Stimulated activated CD4-positive, alpha-beta T cell treated with anti-CD3 and anti-CD28 coated beads, Interleukin-12 subunit alpha, Interleukin-12 subunit beta, amount 100 ng/mL, for 48 hours (primary cell): ENCODE results near the gene GNRHR.
"Not testable (repeated sequence)": the region's sequence is repeated elsewhere in the genome, so short reads cannot be mapped to it uniquely, and the experiment has no call there.

Experiments
- DNase-seq, 3 donors: peaks; one replicate each; pipeline ENCODE4 v3.0.0-alpha.2; 2020; ENCODE audit warnings: low read depth in 2 of 3, low spot score in 1 of 3

Gene GNRHR

GRCh38 chr4:67730511-67730910 is 23.7 kb downstream of the GNRHR start:
- not testable (repeated sequence) for DNase-seq

- DNase-seq: no peak
These were observed 26.9 kb downstream of the GNRHR start for GRCh38 chr4:67727124-67727850.

GRCh38 chr4:67725981-67726380 is 28.2 kb downstream of the GNRHR start:
- no peak for DNase-seq

DNA sequence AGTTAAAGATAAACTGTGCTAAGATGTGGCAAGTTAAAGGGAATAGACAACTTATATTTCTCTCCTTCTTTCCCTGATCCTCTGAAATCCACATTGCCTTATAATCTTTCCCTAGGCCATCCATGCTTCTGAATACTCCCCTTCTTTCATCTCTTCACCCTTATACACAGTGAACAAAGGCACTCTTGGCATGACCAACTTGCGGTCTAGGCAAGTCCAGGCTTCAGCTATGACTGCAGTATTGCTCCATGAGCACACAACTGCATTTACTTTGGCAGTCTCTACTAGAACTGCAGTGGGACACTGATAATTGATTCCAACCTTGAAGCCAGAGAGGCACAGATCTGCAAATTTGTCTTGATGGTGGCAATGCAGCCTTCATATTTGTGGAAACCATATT is 29.1 kb downstream of the GNRHR start:
- DNase-seq: no peak

- DNase-seq: no peak
These were observed 30.2 kb downstream of the GNRHR start for GRCh38 chr4:67723949-67724348.

- DNase-seq: no peak
These were observed 30.8 kb downstream of the GNRHR start for GRCh38 chr4:67723341-67723740.

- DNase-seq: no peak
These were observed 32.2 kb downstream of the GNRHR start for GRCh38 chr4:67721770-67722597.

DNA sequence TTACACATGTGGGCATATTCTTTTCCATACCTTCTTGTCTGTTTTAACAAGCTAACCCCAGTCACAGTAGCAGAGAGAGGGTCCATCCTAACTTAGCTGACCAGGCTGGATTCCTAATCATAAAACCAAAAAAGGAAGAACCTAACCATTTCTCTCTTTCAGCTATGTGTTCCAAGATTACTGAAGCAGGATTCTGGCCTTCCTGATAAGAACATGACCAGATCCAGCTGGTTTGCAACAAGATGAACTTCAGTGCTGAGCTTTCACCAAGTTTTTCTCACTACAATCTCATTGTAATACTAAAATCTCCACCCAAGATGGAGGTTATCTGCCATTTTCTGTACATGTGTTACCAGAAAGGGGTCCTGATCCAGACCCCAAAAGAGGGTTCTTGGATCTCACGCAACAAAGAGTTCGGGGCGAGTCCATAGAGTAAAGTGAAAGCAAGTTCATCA is 32.8 kb downstream of the GNRHR start:
- DNase-seq: no peak

GRCh38 chr4:67719953-67720617 is 34.1 kb downstream of the GNRHR start:
- DNase-seq: no peak

DNA sequence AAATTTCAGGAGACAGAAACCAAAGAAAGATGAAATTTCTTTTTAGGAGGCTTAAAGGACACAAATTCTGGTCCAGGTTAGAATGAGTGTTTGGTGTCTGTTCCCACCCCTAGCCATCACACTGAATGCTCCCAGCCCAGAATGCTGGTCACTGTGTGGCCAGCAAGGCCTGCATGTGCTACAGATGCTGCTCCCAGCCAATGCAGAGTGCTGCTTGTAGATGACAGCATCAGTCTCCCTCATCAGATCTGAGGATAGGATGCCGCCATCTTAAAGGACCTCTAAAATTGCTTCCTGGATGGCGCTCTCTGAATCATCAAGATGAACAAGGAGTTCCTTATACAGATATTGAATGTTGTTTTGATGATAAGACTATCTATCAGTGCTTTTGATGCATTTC is 35.3 kb downstream of the GNRHR start:
- no peak for DNase-seq

DNA sequence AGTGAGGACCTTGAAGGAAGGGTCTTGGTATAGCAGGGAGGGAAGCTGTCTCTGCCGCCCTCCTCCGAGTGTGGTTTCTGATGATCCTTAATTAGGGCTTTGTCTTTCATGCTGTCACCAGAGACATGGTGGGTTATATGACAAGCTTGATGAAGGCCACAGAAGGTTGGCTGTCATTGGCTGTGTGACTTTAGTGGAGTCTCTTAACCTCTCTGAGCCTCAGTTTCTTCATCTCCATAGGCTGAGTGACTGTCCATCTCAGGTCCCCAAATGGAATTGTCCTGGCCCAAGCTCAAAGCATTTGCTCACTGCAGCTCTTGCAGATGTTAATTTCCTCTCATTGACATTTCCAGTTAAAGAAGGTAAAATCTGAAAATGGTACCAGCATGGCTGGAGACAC is 36.6 kb downstream of the GNRHR start:
- DNase-seq: no peak

- DNase-seq: no peak
These were observed 39.2 kb downstream of the GNRHR start for GRCh38 chr4:67714955-67715354.

- peak in 2 of 3 donors; percentile 9 to 19 for DNase-seq
These were observed 40.0 kb downstream of the GNRHR start for GRCh38 chr4:67714248-67714583.

- no peak for DNase-seq
These were observed 40.5 kb downstream of the GNRHR start for GRCh38 chr4:67713529-67714247.

- no peak for DNase-seq
These were observed 41.3 kb downstream of the GNRHR start for GRCh38 chr4:67712650-67713528.

DNA sequence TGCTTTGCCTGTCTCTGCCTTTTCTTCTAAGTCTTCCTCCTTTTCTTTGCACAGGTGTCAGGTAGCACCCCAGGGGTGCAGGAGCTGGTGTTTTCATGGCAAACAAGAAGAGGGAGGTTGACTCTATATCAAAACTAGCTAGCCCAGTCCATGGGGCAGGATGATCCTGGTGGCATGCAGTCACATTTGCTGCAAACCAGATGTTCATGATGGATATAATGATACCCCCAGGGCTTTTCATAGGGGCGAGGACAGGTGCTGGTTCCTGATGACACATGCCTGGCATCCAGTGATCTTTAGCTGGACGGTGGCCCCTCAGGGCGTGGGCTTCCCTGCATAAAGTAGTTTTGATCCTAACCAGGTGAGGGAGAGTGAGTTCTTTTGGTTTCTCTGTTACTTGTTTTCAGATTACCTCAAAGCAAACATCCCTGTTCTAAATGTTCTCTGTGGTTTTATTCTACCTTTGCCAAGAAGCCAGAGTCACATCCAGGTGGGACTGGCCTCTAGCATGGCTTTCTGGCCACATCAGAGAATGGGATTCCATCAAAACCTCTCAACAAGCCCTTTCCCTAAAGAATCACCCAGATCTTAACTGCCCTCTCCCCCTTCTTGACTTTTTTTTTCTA is 42.1 kb downstream of the GNRHR start:
- DNase-seq: no peak

DNA sequence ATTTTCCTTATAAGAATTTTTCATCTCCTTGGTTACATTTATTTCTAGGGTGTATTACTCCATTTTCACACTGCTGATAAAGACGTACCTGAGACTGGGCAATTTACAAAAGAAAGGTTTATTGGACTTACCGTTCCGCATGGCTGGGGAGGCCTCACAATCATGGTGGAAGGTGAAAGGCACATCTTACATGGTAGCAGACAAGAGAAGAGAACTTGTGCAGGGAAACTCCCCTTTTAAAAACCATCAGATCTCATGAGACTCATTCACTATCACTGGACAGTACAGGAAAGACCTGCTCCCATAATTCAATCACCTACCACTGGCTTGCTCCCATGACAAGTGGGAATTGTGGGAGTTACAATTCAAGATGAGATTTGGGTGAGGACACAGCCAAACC is 47.5 kb downstream of the GNRHR start:
- DNase-seq: not testable (repeated sequence)

DNA sequence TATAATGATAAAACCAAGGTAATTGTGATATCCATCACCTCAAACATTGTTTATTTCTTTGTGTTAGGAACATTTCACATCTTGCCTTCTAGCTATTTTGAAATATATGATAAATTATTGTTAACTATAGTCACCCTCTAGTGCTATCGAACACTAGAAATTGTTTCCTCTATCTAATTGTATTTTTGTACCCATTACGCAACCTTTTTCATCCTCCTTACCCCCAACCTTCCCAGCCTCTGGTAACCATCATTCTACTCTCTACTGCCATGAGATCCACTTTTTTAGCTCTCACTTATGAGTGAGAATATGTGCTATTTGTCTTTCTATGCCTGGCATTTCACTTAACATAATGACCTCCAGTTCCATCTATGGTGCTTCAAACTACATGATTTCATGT is 49.3 kb downstream of the GNRHR start:
- DNase-seq: no peak

DNA sequence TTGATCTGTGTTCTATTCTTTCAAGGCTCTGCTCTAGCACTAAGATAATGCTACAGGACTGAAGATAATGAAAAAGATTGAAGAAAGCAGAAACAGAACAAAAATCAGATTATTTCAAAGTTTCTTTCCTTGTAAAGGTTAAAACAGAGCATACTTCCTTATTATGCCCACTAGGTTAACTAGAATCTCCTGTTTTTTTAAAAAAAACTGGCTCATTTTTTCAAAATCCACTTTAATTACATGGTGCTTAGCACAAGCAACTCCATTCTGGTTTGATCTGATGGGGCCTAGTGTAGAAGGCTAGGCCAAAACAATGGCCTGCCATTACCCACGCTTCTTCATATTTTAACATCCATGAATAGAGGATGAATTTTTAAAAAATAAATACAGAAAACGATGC is 52.0 kb downstream of the GNRHR start:
- DNase-seq: no peak

DNA sequence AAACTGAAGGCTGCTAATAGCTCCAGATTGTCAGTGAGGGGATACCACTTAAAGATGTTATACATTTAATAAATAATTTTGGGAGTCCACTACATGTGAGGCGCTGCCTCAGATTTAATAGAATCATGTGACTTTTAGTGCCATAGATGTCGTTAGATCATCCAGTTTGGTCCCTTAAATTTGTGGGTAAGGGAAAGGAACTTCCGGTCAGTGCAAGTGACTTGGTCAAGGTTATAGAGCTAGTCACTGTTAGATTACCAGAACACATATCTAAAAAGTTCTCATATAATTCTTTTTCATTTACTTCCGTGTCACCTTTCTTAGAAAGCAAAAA is 52.7 kb downstream of the GNRHR start:
- DNase-seq: no peak
